Esophagus muscularis mucosa (tissue), 4 donors: ENCODE results near the gene TBPL1. TPM values are rescaled to one million over a fixed set of nuclear protein-coding genes. Genes with fewer than 3 reads are reported as not detected.

Experiments used
- DNase-seq: peaks from one replicate; pipeline ENCODE4 v3.0.0-alpha.2; 2017; ENCODE audit errors: extremely low spot score
- H3K27ac ChIP-seq, 4 donors: fragments of 200-600 bp; sonication (generic); replicated peaks in 1 of 4; 1 replicate in 3 of 4; 2 replicates in 1 of 4; pipeline ENCODE4 v1.5.1; 2016 to 2019; ENCODE audit warnings: mild to moderate bottlenecking in 1 of 4
- H3K27me3 ChIP-seq, 4 donors: fragments of 200-600 bp; sonication (generic); one replicate each; pipeline versions ENCODE4 v1.5.1 to v1.6.0; 2016 to 2019
- H3K36me3 ChIP-seq, 4 donors: fragments of 200-600 bp; sonication (generic); one replicate each; pipeline ENCODE4 v1.5.1; 2016 to 2019
- H3K4me1 ChIP-seq, 4 donors: fragments of 200-600 bp; sonication (generic); one replicate each; pipeline ENCODE4 v1.5.1; 2016 to 2019
- H3K4me3 ChIP-seq, 4 donors: fragments of 200-600 bp; sonication (generic); 1 replicate in 2 of 4; 2 replicates in 2 of 4; pipeline ENCODE4 v1.5.1; 2016 to 2019; ENCODE audit warnings: mild to moderate bottlenecking in 4 of 4, moderate library complexity in 1 of 4
- H3K9me3 ChIP-seq, 4 donors: fragments of 200-600 bp; sonication (generic); 1 replicate in 3 of 4; 2 replicates in 1 of 4; pipeline ENCODE4 v1.5.1; 2016 to 2019
- CTCF ChIP-seq, 3 experiments: fragments of 200-600 bp in 2 of 3; fragments of 450-650 bp in 1 of 3; sonication (generic) in 2 of 3; IDR thresholded peaks; one replicate each; pipeline ENCODE4 v1.5.1; 2017 to 2019; ENCODE audit warnings: antibody characterized with exemption in 3 of 3, mild to moderate bottlenecking in 2 of 3, moderate library complexity in 1 of 3
- EP300 ChIP-seq: sonication (generic); formaldehyde crosslinking; IDR thresholded peaks from one replicate; pipeline ENCODE4 v1.6.1; 2017; ENCODE audit warnings: antibody characterized with exemption
- POLR2A ChIP-seq: fragments of 450-650 bp; IDR thresholded peaks from one replicate; pipeline ENCODE4 v1.6.1; 2017; ENCODE audit warnings: antibody characterized with exemption, moderate library complexity, mild to moderate bottlenecking, low read depth
- POLR2AphosphoS5 ChIP-seq, 2 donors: sonication (generic); formaldehyde crosslinking; IDR thresholded peaks; one replicate each; pipeline ENCODE4 v1.6.1; 2017; ENCODE audit warnings: antibody characterized with exemption in 2 of 2
- WGBS: methylation state at CpG from one replicate; pipeline ENCODE4 v1.1.5; 2018; 5-methylcytosine and 5-hydroxymethylcytosine counted together
- intact Hi-C: fragments of 100-400 bp; cut with DNase I; formaldehyde crosslinking; loops from one replicate; pipeline ENCODE4 v1.15.1; 2023
- total RNA-seq, 4 donors: library from RNA; depleted of rRNA; stranded (reverse); fragments of >200 nt; gene quantifications; one replicate each; pipeline versions ENCODE4 v1.1.0 to v1.2.1, GENCODE V29; 2016

TBPL1 gene
- total RNA-seq, 4 donors from 2014 or later = 8.8 to 23.4 (median 17.8) TPM

DNA sequence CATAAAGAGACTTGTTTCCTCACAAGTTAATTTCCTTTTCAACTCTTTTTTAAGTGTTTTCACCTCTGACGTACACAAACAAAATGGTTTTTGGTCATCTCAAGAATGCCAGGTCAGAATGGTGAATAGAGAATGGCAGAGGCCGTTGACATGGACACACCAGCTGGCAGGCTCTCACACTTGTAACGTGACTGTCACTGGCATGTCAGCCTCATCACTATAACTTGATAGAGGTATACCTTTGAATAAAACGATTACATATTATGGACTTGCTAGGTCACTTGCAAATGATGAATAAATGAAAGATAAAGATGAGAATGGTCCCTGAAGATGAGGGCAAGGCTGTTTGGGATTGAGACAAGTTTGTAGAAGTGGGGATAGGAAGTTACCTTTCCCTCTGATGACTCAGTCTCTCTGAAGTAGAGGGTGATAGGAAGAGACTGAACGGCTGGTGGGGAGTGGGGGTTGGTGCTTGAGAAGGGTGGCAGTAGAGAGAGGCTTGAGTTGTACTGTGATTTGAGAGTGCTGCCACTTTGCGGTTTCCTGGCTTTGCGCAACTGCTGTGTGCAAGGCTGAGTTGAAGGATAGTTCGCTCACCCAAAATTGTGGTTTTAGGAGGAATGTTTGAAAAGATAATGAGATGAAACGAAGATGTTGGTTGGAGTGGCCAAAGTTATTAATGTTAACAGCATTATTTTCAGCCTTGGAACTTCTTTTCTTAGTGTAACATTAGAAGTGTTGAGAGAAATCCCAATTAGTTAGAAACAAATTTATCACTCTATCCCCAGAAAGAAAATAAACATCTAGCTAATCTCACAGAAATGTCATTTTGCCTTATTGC, 30.3 kb downstream of the TBPL1 start:
- Histone ChIP-seq H3K36me3 (peaks cover 0 to 56% (median 24%) of the 10 kb centered on the region in 4 donors), H3K4me3 (no peak overlapping the region), H3K27me3 (no peaks in the 10 kb centered on the region), H3K9me3 (no peaks in the 10 kb centered on the region), H3K27ac (no peak overlapping the region), H3K4me1 (peaks cover 6 to 28% (median 17%) of the 10 kb centered on the region in 4 donors)
- TF ChIP-seq CTCF (IDR thresholded peaks at IDR 0.05) (no peak), EP300 (no peak), POLR2A (no peak), POLR2AphosphoS5 (IDR thresholded peaks at IDR 0.05) (no peak)
- intact Hi-C loops = no loop called here
- WGBS = 77% methylated on average over 9 of the region's 9 CpGs
- no peak for DNase-seq

DNA sequence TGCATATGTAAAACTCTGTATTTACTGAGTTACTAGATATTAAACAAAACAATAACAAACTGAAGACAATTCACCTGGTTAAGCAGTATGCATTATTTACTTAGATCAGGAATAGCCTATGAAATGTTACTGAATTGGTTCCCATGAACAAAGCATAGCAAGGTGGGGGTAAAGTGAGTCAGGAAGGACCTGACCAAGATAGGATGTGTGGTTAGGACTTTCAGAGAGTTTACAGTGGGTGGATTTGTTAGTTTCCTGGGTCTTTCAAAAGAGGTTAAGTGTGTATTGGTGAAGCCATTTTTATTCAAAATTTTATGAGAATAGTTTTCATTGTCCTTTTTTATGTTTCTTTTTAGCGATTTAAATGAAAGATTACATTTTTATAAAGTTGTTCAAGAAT, 32.9 kb downstream of the TBPL1 start:
- Histone ChIP-seq H3K27me3 (no peaks in the 10 kb centered on the region), H3K4me3 (no peak overlapping the region), H3K4me1 (peaks cover 0 to 18% (median 5%) of the 10 kb centered on the region in 4 donors), H3K36me3 (peaks cover 0 to 53% (median 29%) of the 10 kb centered on the region in 4 donors), H3K27ac (no peak overlapping the region), H3K9me3 (no peaks in the 10 kb centered on the region)
- intact Hi-C loops = no loop called here
- no peak for DNase-seq
- 94% methylated on average over 1 of the region's 1 CpG for WGBS
- TF ChIP-seq POLR2A (no peak), EP300 (no peak), POLR2AphosphoS5 (IDR thresholded peaks at IDR 0.05) (no peak)

DNA sequence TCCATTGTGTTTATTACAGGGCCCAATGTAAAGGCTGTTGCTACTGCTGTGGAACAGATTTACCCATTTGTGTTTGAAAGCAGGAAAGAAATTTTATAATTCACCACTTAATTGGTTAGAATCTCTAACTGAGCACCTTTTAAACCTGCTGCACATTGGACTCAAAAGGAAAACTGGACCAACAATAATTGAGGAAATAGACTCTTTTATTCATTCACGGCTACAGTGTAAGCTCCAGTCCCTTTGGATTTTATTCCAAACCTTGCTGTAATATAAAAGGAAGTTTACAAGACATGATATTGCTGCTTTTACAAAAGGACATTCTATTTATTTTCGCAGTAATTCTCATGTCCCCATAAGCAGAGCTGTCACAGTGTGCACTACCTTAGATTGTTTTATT, 33.9 kb downstream of the TBPL1 start:
- peaks cover 0 to 27% (median 15%) of the 10 kb centered on the region in 4 donors for H3K4me1 ChIP-seq

DNA sequence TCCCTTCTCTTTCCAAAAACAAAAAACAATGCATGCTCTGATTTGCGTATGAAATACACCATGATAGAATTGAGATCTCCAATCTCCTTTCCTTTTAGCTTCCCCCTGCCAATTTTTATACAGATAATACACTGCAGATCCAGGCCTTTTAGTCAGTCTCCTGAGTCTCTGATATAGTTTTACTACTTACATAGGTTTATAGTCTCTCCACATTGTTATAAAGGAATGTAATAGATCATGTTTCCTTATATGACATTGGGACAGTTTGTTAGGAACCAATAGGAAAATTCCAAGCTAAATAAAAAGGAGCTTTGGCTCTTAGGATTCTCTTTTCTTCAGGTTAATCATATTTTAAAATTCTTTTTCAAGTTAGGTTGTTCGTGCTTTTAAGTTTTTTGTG, 36.5 kb downstream of the TBPL1 start:
- Histone ChIP-seq H3K36me3 (peaks cover 0 to 31% (median 13%) of the 10 kb centered on the region in 4 donors), H3K27me3 (no peaks in the 10 kb centered on the region), H3K27ac (no peak overlapping the region), H3K9me3 (no peaks in the 10 kb centered on the region), H3K4me3 (no peak overlapping the region), H3K4me1 (peaks cover 17 to 41% (median 37%) of the 10 kb centered on the region in 4 donors)
- WGBS = 93% methylated on average over 2 of the region's 2 CpGs
- TF ChIP-seq EP300 (no peak), CTCF (IDR thresholded peaks at IDR 0.05) (no peak), POLR2AphosphoS5 (IDR thresholded peaks at IDR 0.05) (no peak), POLR2A (no peak)
- intact Hi-C loops = no loop called here
- DNase-seq = no peak

More for the DNA sequence above, 33.9 kb downstream of the TBPL1 start:
- H3K27ac ChIP-seq = no peak overlapping the region
- H3K4me3 ChIP-seq = no peak overlapping the region
- intact Hi-C loops = no loop called here
- WGBS = 95% methylated on average over 2 of the region's 2 CpGs
- no peaks in the 10 kb centered on the region for H3K9me3 ChIP-seq
- DNase-seq = no peak
- TF ChIP-seq POLR2A = no peak
- TF ChIP-seq CTCF (IDR thresholded peaks at IDR 0.05) = no peak
- no peak for TF ChIP-seq EP300
- no peak for TF ChIP-seq POLR2AphosphoS5 (IDR thresholded peaks at IDR 0.05)
- H3K27me3 ChIP-seq = no peaks in the 10 kb centered on the region
- peaks cover 0 to 49% (median 26%) of the 10 kb centered on the region in 4 donors for H3K36me3 ChIP-seq

DNA sequence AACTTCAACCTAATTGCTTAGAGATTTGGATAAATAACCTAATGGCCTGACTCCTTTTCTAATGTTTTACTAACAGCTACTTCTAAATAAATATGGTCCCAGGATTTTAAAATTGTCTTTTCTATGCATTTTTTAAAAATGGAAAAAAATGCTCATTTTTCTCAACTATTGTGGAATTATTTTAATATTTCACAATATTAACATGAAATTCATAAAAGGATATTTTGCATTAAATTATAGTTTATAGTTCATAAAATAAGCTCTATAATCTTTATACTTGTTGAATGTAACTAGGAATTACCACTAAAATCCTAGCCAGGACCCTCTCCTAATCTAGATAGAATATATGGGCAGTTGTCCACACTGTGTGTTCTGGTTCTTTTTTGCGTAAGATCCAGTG, 37.3 kb downstream of the TBPL1 start:
- H3K9me3 ChIP-seq = no peaks in the 10 kb centered on the region
- peaks cover 17 to 40% (median 38%) of the 10 kb centered on the region in 4 donors for H3K4me1 ChIP-seq
- H3K36me3 ChIP-seq = peaks cover 0 to 26% (median 9%) of the 10 kb centered on the region in 4 donors
- intact Hi-C loops = no loop called here
- no peaks in the 10 kb centered on the region for H3K27me3 ChIP-seq
- H3K27ac ChIP-seq = peak overlapping the region in 1 of 4 donors; percentile 10
- no peak overlapping the region for H3K4me3 ChIP-seq
- DNase-seq = no peak
- 100% methylated on average over 1 of the region's 1 CpG for WGBS
- TF ChIP-seq CTCF (IDR thresholded peaks at IDR 0.05) = no peak
- TF ChIP-seq POLR2A = no peak
- TF ChIP-seq POLR2AphosphoS5 (IDR thresholded peaks at IDR 0.05) = no peak
- no peak for TF ChIP-seq EP300
